GM19043 (cell line): ENCODE measurements around the gene PRCC.
"Not testable (repeated sequence)": the region's sequence is repeated elsewhere in the genome, so short reads cannot be mapped to it uniquely, and the experiment has no call there.

Experiments used
- ATAC-seq: cut with Tn5 transposase; IDR thresholded peaks from one replicate; pipeline ENCODE4 v1.9.1; 2021; ENCODE audit warnings: low read depth; ENCODE audit not compliant: unreplicated experiment

PRCC gene

DNA sequence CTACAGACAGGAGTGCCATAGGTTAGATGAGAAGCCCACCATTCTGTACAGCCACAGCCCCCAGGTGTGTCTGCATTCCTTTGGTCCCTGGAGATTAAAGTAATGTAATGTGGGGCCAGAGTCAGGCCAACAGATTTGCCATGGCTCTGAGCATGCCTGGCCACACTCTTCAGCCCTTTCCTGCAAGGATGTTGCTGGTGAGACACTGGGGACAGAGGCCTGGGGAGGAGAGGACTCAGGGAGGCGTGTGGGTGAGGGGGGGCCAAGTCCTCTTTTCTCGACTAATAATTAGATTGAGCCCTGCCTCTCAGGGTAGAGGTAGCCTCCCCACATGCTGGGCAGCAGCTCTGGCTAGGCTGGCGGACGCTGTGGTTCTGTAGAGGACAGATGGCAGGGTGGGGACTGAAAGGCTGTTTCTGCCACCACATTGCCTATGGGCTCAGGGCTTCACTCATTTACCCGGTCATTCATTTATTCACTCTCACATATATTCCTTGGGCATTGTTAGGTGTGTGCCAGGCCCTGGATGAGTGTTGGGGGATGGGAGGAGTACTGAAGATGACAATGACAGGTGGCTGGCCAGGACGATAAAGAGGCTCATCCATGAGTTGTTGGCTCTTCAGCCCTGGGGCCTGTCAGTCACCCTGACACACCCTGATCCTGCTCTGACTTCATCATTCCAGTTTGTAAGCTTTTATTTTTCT is 7.1 kb upstream of the PRCC start:
- no peak for ATAC-seq

GRCh38 chr1:156760796-156761104 is 6.6 kb upstream of the PRCC start:
- no peak for ATAC-seq

DNA sequence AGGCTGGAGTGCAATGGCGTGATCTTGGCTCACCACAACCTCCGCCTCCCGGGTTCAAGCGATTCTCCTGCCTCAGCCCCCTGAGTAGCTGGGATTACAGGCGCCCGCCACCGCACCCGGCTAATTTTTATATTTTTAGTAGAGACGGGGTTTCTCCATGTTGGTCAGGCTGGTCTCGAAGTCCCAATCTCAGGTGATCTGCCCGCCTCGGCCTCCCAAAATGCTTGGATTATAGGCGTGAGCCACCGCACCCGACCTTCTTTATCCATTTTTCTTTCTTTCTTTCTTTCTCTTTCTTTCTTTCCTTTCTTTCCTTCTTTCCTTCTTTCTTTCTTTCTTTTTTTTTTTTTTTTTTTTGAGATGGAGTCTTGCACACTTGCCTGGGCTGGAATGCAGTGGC is 2.2 kb upstream of the PRCC start:
- ATAC-seq = not testable (repeated sequence)

DNA sequence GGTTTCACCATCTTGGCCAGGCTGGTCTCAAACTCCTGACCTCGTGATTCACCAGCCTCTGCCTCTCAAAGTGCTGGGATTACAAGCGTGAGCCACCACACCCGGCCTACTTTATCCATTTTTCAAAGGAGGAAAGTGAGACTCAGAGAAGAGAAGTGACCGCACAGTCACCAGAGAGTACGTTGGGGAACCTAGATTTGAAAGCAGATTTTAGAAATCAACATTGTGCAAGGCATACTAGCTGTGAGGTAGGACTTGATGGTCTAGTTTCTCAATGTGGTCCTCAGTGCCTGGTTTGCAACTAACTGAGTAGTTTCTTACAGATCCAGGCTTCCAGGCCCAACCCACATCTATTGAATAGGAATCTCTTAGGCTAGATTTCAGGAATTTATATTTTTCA is 1.7 kb upstream of the PRCC start:
- ATAC-seq = no peak

- ATAC-seq = no peak
These were observed 836 bp upstream of the PRCC start for GRCh38 chr1:156766298-156767100.

DNA sequence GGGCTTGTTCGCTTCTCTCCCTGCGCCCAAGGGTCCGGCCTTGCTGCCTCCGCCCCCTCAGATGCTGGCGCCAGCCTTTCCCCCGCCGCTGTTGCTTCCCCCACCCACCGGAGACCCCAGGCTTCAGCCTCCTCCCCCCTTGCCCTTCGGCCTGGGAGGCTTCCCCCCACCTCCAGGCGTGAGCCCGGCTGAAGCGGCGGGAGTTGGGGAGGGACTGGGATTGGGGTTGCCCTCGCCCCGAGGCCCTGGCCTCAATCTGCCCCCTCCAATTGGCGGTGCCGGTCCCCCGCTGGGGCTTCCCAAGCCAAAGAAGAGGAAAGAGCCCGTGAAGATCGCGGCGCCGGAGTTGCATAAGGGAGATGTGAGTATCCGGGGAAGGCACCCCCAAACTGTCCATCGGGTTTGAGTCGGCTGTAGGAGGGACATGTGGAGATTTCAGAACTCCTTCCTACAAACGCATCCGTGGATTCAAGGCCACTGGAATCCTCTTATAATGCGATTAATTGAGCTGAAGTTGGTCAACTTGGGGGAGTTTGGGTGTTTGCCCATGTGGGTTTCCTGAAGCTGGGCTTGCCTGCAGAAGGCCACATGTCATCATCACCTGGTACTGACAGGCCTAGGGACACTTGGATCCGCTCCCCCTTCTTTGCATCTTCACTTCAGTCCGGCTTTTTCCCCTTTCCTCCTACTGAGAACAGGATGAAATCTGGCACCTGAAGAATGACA is 707 bp downstream of the PRCC start:
- ATAC-seq = no peak

GRCh38 chr1:156768610-156769295 is 1.4 kb downstream of the PRCC start:
- ATAC-seq = no peak

GRCh38 chr1:156772222-156772621 is 4.9 kb downstream of the PRCC start:
- ATAC-seq = no peak

GRCh38 chr1:156772728-156773497 is 5.6 kb downstream of the PRCC start:
- no peak for ATAC-seq

- no peak for ATAC-seq
These were observed 6.3 kb downstream of the PRCC start for GRCh38 chr1:156773607-156774006.

GRCh38 chr1:156775799-156776198 is 8.5 kb downstream of the PRCC start:
- ATAC-seq = no peak

DNA sequence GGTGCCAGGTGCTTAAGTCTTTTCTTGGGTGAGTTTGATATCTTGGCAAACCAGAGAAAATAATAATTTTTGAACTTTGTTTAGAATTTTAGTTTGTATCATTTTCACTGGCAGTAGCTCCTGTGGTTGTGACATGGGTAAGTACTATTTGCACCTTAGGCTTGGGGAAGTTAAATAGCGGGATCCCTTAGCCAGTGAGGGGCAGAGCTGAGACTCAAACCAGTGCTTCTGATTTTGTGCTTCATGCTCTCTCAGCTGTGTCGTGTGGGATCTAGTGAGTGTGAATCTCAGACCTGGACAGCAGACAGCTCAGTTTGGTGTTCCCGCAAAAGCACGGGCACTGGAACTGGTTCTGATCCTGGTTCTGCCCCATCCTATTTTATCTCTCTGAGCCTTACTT is 9.6 kb downstream of the PRCC start:
- no peak for ATAC-seq

DNA sequence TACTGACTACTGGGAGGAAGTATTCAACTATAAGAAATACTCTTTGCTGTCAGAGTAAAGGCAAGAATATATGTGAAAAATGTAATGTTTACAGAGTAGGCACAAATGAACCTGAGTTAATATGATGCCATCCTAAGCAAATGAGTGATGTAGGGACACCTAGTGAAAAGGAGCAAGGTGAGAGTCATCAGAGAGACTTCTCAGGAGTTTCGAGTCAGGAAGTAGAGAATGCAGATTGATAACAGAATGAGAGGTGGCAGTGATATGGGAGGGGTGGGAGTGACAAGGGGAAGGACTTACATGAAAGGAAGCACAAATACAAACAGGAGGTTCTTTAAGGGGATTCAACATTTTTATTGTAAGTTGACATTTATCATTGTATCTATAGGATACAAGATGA is 10.2 kb downstream of the PRCC start:
- ATAC-seq = no peak

- ATAC-seq = no peak
These were observed 14.4 kb downstream of the PRCC start for GRCh38 chr1:156781585-156782186.

- no peak for ATAC-seq
These were observed 18.1 kb downstream of the PRCC start for GRCh38 chr1:156785458-156785857.

- ATAC-seq = no peak
These were observed 19.3 kb downstream of the PRCC start for GRCh38 chr1:156786640-156787039.

DNA sequence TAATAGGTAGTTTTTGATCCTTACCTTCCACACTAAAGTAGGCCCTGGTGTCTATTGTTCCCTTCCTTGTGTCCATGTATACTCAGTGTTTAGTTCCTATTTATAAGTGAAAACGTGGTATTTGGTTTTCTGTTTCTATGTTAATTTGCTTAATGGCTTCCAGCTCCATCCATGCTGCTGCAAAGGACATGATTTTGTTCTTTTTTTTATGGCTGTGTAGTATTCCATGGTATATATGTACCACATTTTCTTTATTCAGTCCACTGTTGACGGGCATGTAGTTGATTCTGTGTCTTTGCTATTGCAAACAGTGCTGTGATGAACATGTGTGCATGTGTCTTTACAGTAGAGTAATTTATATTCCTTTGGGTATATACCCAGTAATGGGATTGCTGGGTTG is 20.8 kb downstream of the PRCC start:
- no peak for ATAC-seq

- no peak for ATAC-seq
These were observed 22.4 kb downstream of the PRCC start for GRCh38 chr1:156789621-156790318.
